Measurements from ENCODE around the gene TNFRSF12A. TPM values are rescaled to one million over a fixed set of nuclear protein-coding genes. Genes with fewer than 3 reads are reported as not detected.

The TNFRSF12A gene
- total and polyA plus RNA-seq, 9 of the 15 experiments (the other 6 are each of a cell fraction or from before 2014, with no cell fraction given): 0.41 to 61.8 (median 26.5) TPM

- TF ChIP-seq ATF2 (CRISPR knock-in tag; IDR thresholded peaks at IDR 0.05): no peak
- TF ChIP-seq HIVEP1 (CRISPR knock-in tag; IDR thresholded peaks at IDR 0.05): no peak
- no peak for TF ChIP-seq EHMT2 (IDR thresholded peaks at IDR 0.05)
- peak; percentile 62; the same call in 1 of the 2 replicates for TF ChIP-seq SIN3B (IDR thresholded peaks at IDR 0.05; ENCODE audit: low read depth)
- TF ChIP-seq NELFE (IDR thresholded peaks at IDR 0.05; ENCODE audit: insufficient read depth, insufficient read length): no peak
- no peak for TF ChIP-seq RNF219 (CRISPR knock-in tag; IDR thresholded peaks at IDR 0.05)
- TF ChIP-seq CXXC5 (CRISPR knock-in tag; IDR thresholded peaks at IDR 0.05): peak; percentile 100
- TF ChIP-seq TRIM28 (IDR thresholded peaks at IDR 0.05): no peak
- peak; percentile 86 for TF ChIP-seq ZBTB17 (CRISPR knock-in tag; IDR thresholded peaks at IDR 0.05)
- no peak for TF ChIP-seq SNAPC5 (CRISPR knock-in tag; IDR thresholded peaks at IDR 0.05)
- TF ChIP-seq TAF7 (tag; IDR thresholded peaks at IDR 0.05): 0 out of 2 replicates have a peak, but pooled peaks have one; percentile 16
- TF ChIP-seq CREM (IDR thresholded peaks at IDR 0.05; ENCODE audit: low read depth): peak; percentile 97
- TF ChIP-seq PURB (CRISPR knock-in tag; IDR thresholded peaks at IDR 0.05; ENCODE audit: low read depth): no peak
- peak; percentile 74 for TF ChIP-seq ZBTB7A (IDR thresholded peaks at IDR 0.05; ENCODE audit: borderline replicate concordance, control insufficient read depth, low read depth, low read length)
- 0 out of 2 replicates have a peak, but pooled peaks have one; percentile 42 for TF ChIP-seq ESRRA (IDR thresholded peaks at IDR 0.05; ENCODE audit: borderline replicate concordance, low read depth)
- peak; percentile 42; the same call in 1 of the 2 replicates for TF ChIP-seq TAF15 (IDR thresholded peaks at IDR 0.05; ENCODE audit: low read depth, low read length)
- no peak for TF ChIP-seq GTF2A2 (tag; IDR thresholded peaks at IDR 0.05)
- peak; percentile 95 for TF ChIP-seq ZFX (CRISPR knock-in tag; IDR thresholded peaks at IDR 0.05)
- TF ChIP-seq EGR1 (conservative IDR thresholded peaks at IDR 0.05): peak; percentile 63; the same call in 1 of the 2 replicates
- TF ChIP-seq CCAR2 (IDR thresholded peaks at IDR 0.05; ENCODE audit: low read depth, low read length): no peak
- no peak for TF ChIP-seq ZNF511 (CRISPR knock-in tag; IDR thresholded peaks at IDR 0.05)
- peak; percentile 90 for TF ChIP-seq CREB1 (IDR thresholded peaks at IDR 0.05)
- peak; percentile 93 for TF ChIP-seq CREB1 (CRISPR knock-in tag; IDR thresholded peaks at IDR 0.05)
- peak in 1 of 2 experiments; percentile 8; a peak in 1 of 4 replicates for TF ChIP-seq RAD21 (CRISPR knock-in tag; conservative IDR thresholded peaks at IDR 0.05 in 1 of 2, IDR thresholded peaks at IDR 0.05 in 1 of 2)
- TF ChIP-seq ZNF175 (CRISPR knock-in tag; IDR thresholded peaks at IDR 0.05; ENCODE audit: low read depth): no peak
- TF ChIP-seq ZNF444 (CRISPR knock-in tag; IDR thresholded peaks at IDR 0.05): no peak
These were observed 3.7 kb downstream of the TNFRSF12A start, which contains the start of the genes HCFC1R1 and THOC6 (continued) for GRCh38 chr16:3023669-3024478.

All from K562 (cell line).